Activated B cell treated with CpG ODN at 0.5 μM for 24 hours (primary cell): ENCODE measurements around the gene PRKG2. TPM values are rescaled to one million over a fixed set of nuclear protein-coding genes. Genes with fewer than 3 reads are reported as not detected.

Experiments used
- ATAC-seq: fragments of 200-7000 bp; cut with Tn5 transposase; one replicate; pipeline ENCODE4 v1.10.0; 2021; ENCODE audit warnings: low read depth, mild to moderate bottlenecking, moderate library complexity
- CTCF ChIA-PET: fragments of 350-600 bp; sonication (Branson Sonifier 250); formaldehyde crosslinking; loops from one replicate; lab custom pipeline; 2021; ENCODE audit warnings: antibody characterized with exemption; lab: Charles Lee
- POLR2A ChIA-PET: fragments of 350-600 bp; sonication (Branson Sonifier 250); formaldehyde crosslinking; loops from one replicate; lab custom pipeline; 2021; ENCODE audit warnings: antibody characterized with exemption; lab: Charles Lee
- DNase-seq: peaks from one replicate; pipeline ENCODE4 v3.0.0; 2022
- H3K27ac Mint-ChIP-seq: one replicate; pipeline ENCODE4 v1.8.0; 2020; ENCODE audit warnings: mixed read lengths
- H3K27me3 Mint-ChIP-seq: one replicate; pipeline ENCODE4 v1.8.0; 2021; ENCODE audit warnings: mixed read lengths
- H3K36me3 Mint-ChIP-seq: one replicate; pipeline ENCODE4 v1.8.0; 2021; ENCODE audit warnings: low read depth, mixed read lengths
- H3K4me1 Mint-ChIP-seq: one replicate; pipeline ENCODE4 v1.8.0; 2021; ENCODE audit warnings: mixed read lengths
- H3K4me3 Mint-ChIP-seq: one replicate; pipeline ENCODE4 v1.8.0; 2020; ENCODE audit warnings: mild to moderate bottlenecking, mixed read lengths
- H3K9me3 Mint-ChIP-seq: one replicate; pipeline ENCODE4 v1.8.0; 2020; ENCODE audit warnings: mixed read lengths
- CTCF ChIP-seq: fragments of 200-600 bp; IDR thresholded peaks from one replicate; pipeline ENCODE4 v1.8.0; 2022; ENCODE audit warnings: antibody characterized with exemption, mild to moderate bottlenecking
- intact Hi-C: fragments of 100-400 bp; cut with micrococcal nuclease; formaldehyde crosslinking; loops from one replicate; pipeline ENCODE4 v1.15.1; 2024
- total RNA-seq: library from RNA; stranded (reverse); gene quantifications from 2 replicates; pipeline ENCODE4 v1.2.3, GENCODE V29; 2022

Gene PRKG2
- total RNA-seq, 1 donor from 2014 or later, result 0.35 TPM

- Mint-ChIP-seq H3K27me3 (peaks cover 33% of the 10 kb centered on the region), H3K4me3 (peak overlapping the region; percentile 37), H3K9me3 (peaks cover 2% of the 10 kb centered on the region), H3K4me1 (peaks cover 12% of the 10 kb centered on the region), H3K27ac (no peak overlapping the region), H3K36me3 (no peaks in the 10 kb centered on the region)
- POLR2A ChIA-PET, result no interaction called here
- intact Hi-C loops, result no loop called here
- no peak for ATAC-seq
- no peak for DNase-seq
- CTCF ChIA-PET, result no interaction called here
- TF ChIP-seq CTCF, result no peak
These were observed 710 bp downstream of the PRKG2 start for GRCh38 chr4:81214144-81214880.

- DNase-seq (no peak), ATAC-seq (no peak)
- peaks cover 2% of the 10 kb centered on the region for H3K9me3 Mint-ChIP-seq
- H3K4me3 Mint-ChIP-seq, result no peak overlapping the region
- TF ChIP-seq CTCF, result no peak
- POLR2A ChIA-PET, result no interaction called here
- no peak overlapping the region for H3K27ac Mint-ChIP-seq
- peaks cover 12% of the 10 kb centered on the region for H3K4me1 Mint-ChIP-seq
- CTCF ChIA-PET, result no interaction called here
- intact Hi-C loops, result no loop called here
- peaks cover 28% of the 10 kb centered on the region for H3K27me3 Mint-ChIP-seq
- no peaks in the 10 kb centered on the region for H3K36me3 Mint-ChIP-seq
These were observed 1.4 kb downstream of the PRKG2 start for GRCh38 chr4:81213671-81214070.

GRCh38 chr4:81211956-81212355, 3.1 kb downstream of the PRKG2 start:
- H3K9me3 Mint-ChIP-seq, result peaks cover 2% of the 10 kb centered on the region
- intact Hi-C loops, result no loop called here
- H3K27me3 Mint-ChIP-seq, result peaks cover 26% of the 10 kb centered on the region
- POLR2A ChIA-PET, result no interaction called here
- CTCF ChIA-PET, result no interaction called here
- no peak overlapping the region for H3K27ac Mint-ChIP-seq
- DNase-seq (no peak), ATAC-seq (no peak)
- TF ChIP-seq CTCF, result no peak
- H3K4me3 Mint-ChIP-seq, result no peak overlapping the region
- H3K36me3 Mint-ChIP-seq, result no peaks in the 10 kb centered on the region
- H3K4me1 Mint-ChIP-seq, result peaks cover 12% of the 10 kb centered on the region

GRCh38 chr4:81207828-81208227, 7.2 kb downstream of the PRKG2 start:
- H3K4me3 Mint-ChIP-seq, result no peak overlapping the region
- intact Hi-C loops, result no loop called here

GRCh38 chr4:81205302-81205701, 9.7 kb downstream of the PRKG2 start:
- H3K36me3 Mint-ChIP-seq, result no peaks in the 10 kb centered on the region
- no peak for TF ChIP-seq CTCF
- ATAC-seq (no peak), DNase-seq (no peak)
- intact Hi-C loops, result no loop called here
- H3K4me1 Mint-ChIP-seq, result no peaks in the 10 kb centered on the region
- H3K27me3 Mint-ChIP-seq, result peaks cover 18% of the 10 kb centered on the region
- H3K9me3 Mint-ChIP-seq, result peaks cover 2% of the 10 kb centered on the region
- no peak overlapping the region for H3K27ac Mint-ChIP-seq
- CTCF ChIA-PET, result no interaction called here
- no peak overlapping the region for H3K4me3 Mint-ChIP-seq
- POLR2A ChIA-PET, result no interaction called here

More at GRCh38 chr4:81207828-81208227, 7.2 kb downstream of the PRKG2 start:
- no peak overlapping the region for H3K27ac Mint-ChIP-seq
- H3K36me3 Mint-ChIP-seq, result no peaks in the 10 kb centered on the region
- no peaks in the 10 kb centered on the region for H3K4me1 Mint-ChIP-seq
- H3K27me3 Mint-ChIP-seq, result peaks cover 20% of the 10 kb centered on the region
- peaks cover 2% of the 10 kb centered on the region for H3K9me3 Mint-ChIP-seq
- POLR2A ChIA-PET, result no interaction called here
- DNase-seq, result no peak
- CTCF ChIA-PET, result no interaction called here
- no peak for TF ChIP-seq CTCF
- no peak for ATAC-seq
